ENCODE data around the gene TEX9. TPM values are rescaled to one million over a fixed set of nuclear protein-coding genes. Genes with fewer than 3 reads are reported as not detected.
A peak's percentile ranks its signal among the peaks of the same experiment; 100 is the strongest.

The TEX9 gene
- polyA plus RNA-seq, 1 donor (not counting 4 experiments of a cell fraction or from before 2014, with no cell fraction given): 3.4 TPM

DNA sequence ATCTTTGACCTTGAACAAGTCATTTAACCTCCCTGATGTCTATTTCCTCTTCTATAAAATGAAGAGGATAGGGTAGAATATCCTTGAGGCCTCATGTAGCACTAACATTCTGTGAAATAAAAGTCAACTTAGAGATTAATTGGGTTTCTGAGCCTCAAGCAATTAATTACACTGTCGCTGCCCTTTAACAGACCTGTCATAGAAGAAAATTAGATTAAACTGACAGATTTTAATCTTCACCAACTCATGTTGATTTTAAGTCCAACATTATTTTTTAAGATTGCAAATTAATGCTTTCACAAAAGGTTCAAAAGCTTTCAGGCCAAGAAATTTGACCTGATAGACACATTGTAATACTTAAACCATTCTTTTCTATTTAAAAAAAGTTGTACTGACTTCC, 107.8 kb downstream of the TEX9 start:
- no peak for FAIRE-seq
- Histone ChIP-seq H3K4me2 (ENCODE audit: control insufficient read depth, extremely low read depth, insufficient read depth, low read depth, low read length) (no peak overlapping the region), H3K9ac (ENCODE audit: control insufficient read depth, extremely low read depth, insufficient read depth, low read length) (no peak overlapping the region), H3K27me3 (ENCODE audit: control insufficient read depth, extremely low read depth, insufficient read depth, low read length) (peaks cover 2% of the 10 kb centered on the region), H3K9me3 (ENCODE audit: control insufficient read depth, low read depth, low read length) (no peaks in the 10 kb centered on the region), H3K4me3 (ENCODE audit: control insufficient read depth in 2 of 3, extremely low read depth in 1 of 3, insufficient read depth in 2 of 3, low read depth in 1 of 3, low read length in 3 of 3) (no peak overlapping the region), H4K20me1 (ENCODE audit: control insufficient read depth, extremely low read depth, insufficient read depth, low read length) (no peaks in the 10 kb centered on the region), H2AFZ (ENCODE audit: control insufficient read depth, low read length) (no peak overlapping the region), H3K79me2 (ENCODE audit: control insufficient read depth, insufficient read depth, low read length) (no peaks in the 10 kb centered on the region), H3K36me3 (ENCODE audit: control insufficient read depth in 2 of 2, extremely low read depth in 1 of 2, insufficient read depth in 2 of 2, low read length in 2 of 2) (no peaks in the 10 kb centered on the region), H3K9me1 (ENCODE audit: control insufficient read depth, extremely low read depth, insufficient read depth, low read length) (no peaks in the 10 kb centered on the region), H3K4me1 (ENCODE audit: control insufficient read depth, extremely low read depth, insufficient read depth, low read length) (no peaks in the 10 kb centered on the region), H3K27ac (ENCODE audit: control insufficient read depth, insufficient read depth, low read length) (no peak overlapping the region)
- DNase-seq (ENCODE audit: low read depth, low spot score): no peak
- dilution Hi-C loops (cut with MboI; ENCODE audit: extremely low pct_ligation_motif_present, low sequenced_read_pairs): no loop called here
- no peak for TF ChIP-seq EZH2 (IDR thresholded peaks at IDR 0.05; ENCODE audit: low read length)
- TF ChIP-seq, protein P1, sequence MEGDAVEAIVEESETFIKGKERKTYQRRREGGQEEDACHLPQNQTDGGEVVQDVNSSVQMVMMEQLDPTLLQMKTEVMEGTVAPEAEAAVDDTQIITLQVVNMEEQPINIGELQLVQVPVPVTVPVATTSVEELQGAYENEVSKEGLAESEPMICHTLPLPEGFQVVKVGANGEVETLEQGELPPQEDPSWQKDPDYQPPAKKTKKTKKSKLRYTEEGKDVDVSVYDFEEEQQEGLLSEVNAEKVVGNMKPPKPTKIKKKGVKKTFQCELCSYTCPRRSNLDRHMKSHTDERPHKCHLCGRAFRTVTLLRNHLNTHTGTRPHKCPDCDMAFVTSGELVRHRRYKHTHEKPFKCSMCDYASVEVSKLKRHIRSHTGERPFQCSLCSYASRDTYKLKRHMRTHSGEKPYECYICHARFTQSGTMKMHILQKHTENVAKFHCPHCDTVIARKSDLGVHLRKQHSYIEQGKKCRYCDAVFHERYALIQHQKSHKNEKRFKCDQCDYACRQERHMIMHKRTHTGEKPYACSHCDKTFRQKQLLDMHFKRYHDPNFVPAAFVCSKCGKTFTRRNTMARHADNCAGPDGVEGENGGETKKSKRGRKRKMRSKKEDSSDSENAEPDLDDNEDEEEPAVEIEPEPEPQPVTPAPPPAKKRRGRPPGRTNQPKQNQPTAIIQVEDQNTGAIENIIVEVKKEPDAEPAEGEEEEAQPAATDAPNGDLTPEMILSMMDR (optimal IDR thresholded peaks at IDR 0.05 in 1 of 3, IDR thresholded peaks at IDR 0.05 in 1 of 3, conservative IDR thresholded peaks at IDR 0.05 in 1 of 3; ENCODE audit: extremely low read depth in 1 of 3, insufficient read depth in 2 of 3, low read length in 3 of 3): no peak

DNA sequence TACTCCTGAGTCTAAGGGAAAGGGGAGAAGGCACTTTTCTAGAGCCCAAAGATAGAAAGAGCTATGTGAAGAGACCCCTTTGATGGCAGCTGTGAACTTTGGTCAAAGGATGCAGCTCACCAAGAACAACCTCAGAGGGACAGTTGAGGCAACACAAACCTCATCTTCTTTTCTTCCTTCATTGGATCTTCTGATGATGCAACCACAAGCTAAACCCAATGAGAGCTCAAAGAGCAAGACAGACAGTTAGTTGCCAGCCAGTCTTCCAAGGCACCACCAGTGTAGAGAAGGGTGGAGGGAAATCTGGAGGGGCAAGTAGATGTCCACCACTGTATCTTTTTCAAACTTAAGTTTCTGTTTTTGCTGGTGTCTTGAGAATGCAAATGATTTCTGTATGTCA, 110.1 kb downstream of the TEX9 start:
- Histone ChIP-seq H2AFZ (ENCODE audit: control insufficient read depth, low read length) (no peak overlapping the region), H3K9ac (ENCODE audit: control insufficient read depth, extremely low read depth, insufficient read depth, low read length) (no peak overlapping the region), H3K9me3 (ENCODE audit: control insufficient read depth, low read depth, low read length) (no peaks in the 10 kb centered on the region), H3K27ac (ENCODE audit: control insufficient read depth, insufficient read depth, low read length) (no peak overlapping the region), H3K4me3 (ENCODE audit: control insufficient read depth in 2 of 3, extremely low read depth in 1 of 3, insufficient read depth in 2 of 3, low read depth in 1 of 3, low read length in 3 of 3) (no peak overlapping the region), H3K4me2 (ENCODE audit: control insufficient read depth, extremely low read depth, insufficient read depth, low read depth, low read length) (no peak overlapping the region), H3K4me1 (ENCODE audit: control insufficient read depth, extremely low read depth, insufficient read depth, low read length) (no peaks in the 10 kb centered on the region), H3K27me3 (ENCODE audit: control insufficient read depth, extremely low read depth, insufficient read depth, low read length) (peaks cover 2% of the 10 kb centered on the region), H4K20me1 (ENCODE audit: control insufficient read depth, extremely low read depth, insufficient read depth, low read length) (no peaks in the 10 kb centered on the region), H3K36me3 (ENCODE audit: control insufficient read depth in 2 of 2, extremely low read depth in 1 of 2, insufficient read depth in 2 of 2, low read length in 2 of 2) (no peaks in the 10 kb centered on the region), H3K9me1 (ENCODE audit: control insufficient read depth, extremely low read depth, insufficient read depth, low read length) (no peaks in the 10 kb centered on the region), H3K79me2 (ENCODE audit: control insufficient read depth, insufficient read depth, low read length) (no peaks in the 10 kb centered on the region)
- no peak for TF ChIP-seq EZH2 (IDR thresholded peaks at IDR 0.05; ENCODE audit: low read length)
- TF ChIP-seq, protein P1 (optimal IDR thresholded peaks at IDR 0.05 in 1 of 3, IDR thresholded peaks at IDR 0.05 in 1 of 3, conservative IDR thresholded peaks at IDR 0.05 in 1 of 3; ENCODE audit: extremely low read depth in 1 of 3, insufficient read depth in 2 of 3, low read length in 3 of 3): no peak
- dilution Hi-C loops (cut with MboI; ENCODE audit: extremely low pct_ligation_motif_present, low sequenced_read_pairs): loop anchor here (25.0 kb wide), 1 partner anchor 137 kb away; no protein-coding TSS in a partner anchor
- FAIRE-seq (peak; percentile 13), DNase-seq (ENCODE audit: low read depth, low spot score) (no peak)

Other genes with a start within 250 kb of the TEX9 start
- gene RFX7, start 121.5 kb upstream of the TEX9 start, polyA plus RNA-seq: 9.8 to 16.3 TPM (median 13.6 TPM) in 3 replicates
- 0.29 to 0.37 TPM in 2 of 3 replicates, not detected in the other for gene MNS1, start 99.7 kb downstream of the TEX9 start, polyA plus RNA-seq